Ovary (tissue), 9 donors: Measurements from ENCODE around the gene MRPL58. TPM values are rescaled to one million over a fixed set of nuclear protein-coding genes. Genes with fewer than 3 reads are reported as not detected.
"Not testable (repeated sequence)": the region's sequence is repeated elsewhere in the genome, so short reads cannot be mapped to it uniquely, and the experiment has no call there.

Source experiments
- DNase-seq, 5 donors: peaks; one replicate each; pipeline ENCODE4 v3.0.0-alpha.2; 2019 to 2020
- H3K27ac ChIP-seq, 2 donors: fragments of 200-600 bp; one replicate each; pipeline versions ENCODE4 v1.5.1 to v1.8.0; 2019 to 2022
- H3K27me3 ChIP-seq: fragments of 200-600 bp; one replicate; pipeline ENCODE4 v1.8.0; 2022
- H3K36me3 ChIP-seq: fragments of 200-600 bp; sonication (generic); one replicate; pipeline ENCODE4 v1.5.1; 2019
- H3K4me1 ChIP-seq: one replicate; pipeline ENCODE4 v1.8.1; 2013; ENCODE audit warnings: mild to moderate bottlenecking, moderate library complexity; ENCODE audit not compliant: insufficient read depth
- H3K4me3 ChIP-seq: fragments of 200-600 bp; sonication (generic); one replicate; pipeline ENCODE4 v1.5.1; 2017
- H3K9me3 ChIP-seq, 2 donors: fragments of 200-600 bp in 1 of 2; sonication (generic) in 1 of 2; one replicate each; pipeline versions ENCODE4 v1.5.1 to v1.8.1; 2013 to 2019; ENCODE audit warnings: mild to moderate bottlenecking in 1 of 2, moderate library complexity in 1 of 2
- EP300 ChIP-seq: sonication (generic); formaldehyde crosslinking; IDR thresholded peaks from one replicate; pipeline ENCODE4 v1.6.1; 2017; ENCODE audit warnings: antibody characterized with exemption
- POLR2A ChIP-seq: fragments of 450-650 bp; IDR thresholded peaks from one replicate; pipeline ENCODE4 v1.6.1; 2017; ENCODE audit warnings: antibody characterized with exemption, mild to moderate bottlenecking, moderate library complexity
- WGBS, 3 donors: extraction: QIAGEN DNeasy Blood & Tissue Kit in 1 of 3; methylation state at CpG; one replicate each; pipeline versions ENCODE4 v1.1.5 to v1.1.7; 2013 to 2017; 5-methylcytosine and 5-hydroxymethylcytosine counted together
- intact Hi-C, 4 donors: fragments of 100-400 bp; cut with DNase I; formaldehyde crosslinking; loops; one replicate each; pipeline versions ENCODE4 v1.11.0 to v1.15.1; 2022 to 2023
- polyA plus RNA-seq, 2 donors: library from polyadenylated mRNA; stranded (reverse); fragments of 200-250 nt in 1 of 2; fragments of 350-450 nt in 1 of 2; fragmentation: Illumina TruSeq in 1 of 2; extraction: RNeasy Lipid Tissue Mini Kit (QIAGEN cat#74804) in 1 of 2; gene quantifications; one replicate each; pipeline ENCODE4 v1.2.3, GENCODE V29; 2013 to 2014
- total RNA-seq, 7 donors: library from RNA; depleted of rRNA in 2 of 7; stranded (reverse); fragments of >200 nt in 2 of 7; fragmentation: NEBNext Ultra II Directional in 3 of 7; extraction: Animal tissue kit (Norgen Biotek cat#: 25700) in 3 of 7; gene quantifications; one replicate each; pipeline versions ENCODE4 v1.1.0 to v1.2.4, GENCODE V29; 2016 to 2023
- TF ChIP-seq, protein P1 (sequence below), 3 donors: fragments of 450-650 bp in 2 of 3; fragments of 200-600 bp in 1 of 3; IDR thresholded peaks; one replicate each; pipeline versions ENCODE4 v1.5.1 to v1.8.0; 2016 to 2022; ENCODE audit warnings: antibody characterized with exemption in 3 of 3, mild to moderate bottlenecking in 1 of 3
- donor health status: DM: no; HTN: no; CAD: no; lungs with moderate emphysema.
- donor health status: DM: no; HTN: no; CAD: no.
- donor health status: Bipolar disorder and iron deficiency.
- donor health status: DM: yes; HTN: yes; CAD: no.
- donor health status: DM: no; HTN: no; CAD: no.
- donor health status: DM: yes; HTN: yes; CAD: no.

Gene MRPL58
- total and polyA plus RNA-seq, 9 donors: 17.9 to 40.6 (median 24.3) TPM

DNA sequence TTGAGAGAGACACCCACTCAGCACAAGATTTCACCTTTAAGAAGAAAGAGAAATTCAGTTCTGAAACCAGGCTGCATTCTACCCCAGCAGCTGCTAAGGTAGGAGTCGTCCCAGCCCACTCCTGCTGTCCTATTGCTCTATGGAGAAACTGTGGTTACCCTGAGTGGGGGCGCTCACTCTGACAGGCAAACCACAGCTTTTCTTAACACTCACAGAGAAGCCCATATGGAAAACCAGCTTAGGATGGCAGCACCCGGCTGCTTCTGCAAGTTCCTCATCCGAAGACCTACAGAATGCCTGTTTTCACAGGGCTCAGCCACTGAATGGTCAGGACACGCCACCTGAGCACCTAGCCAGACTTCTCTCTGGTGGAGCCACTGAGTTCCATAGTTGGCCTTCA lies 26.8 kb downstream of the MRPL58 start:
- no peaks in the 10 kb centered on the region for H3K27me3 ChIP-seq
- no peaks in the 10 kb centered on the region for H3K9me3 ChIP-seq
- intact Hi-C loops: loop anchor here in 1 of 4 donors (10.0 kb wide), 1 partner anchor 54 kb away; the partner anchor contains the start of gene CDR2L
- WGBS, 3 donors: 78 to 92% (median 89%) methylated on average over 5 of the region's 5 CpGs
- TF ChIP-seq EP300: no peak
- TF ChIP-seq POLR2A: no peak
- TF ChIP-seq, protein P1, sequence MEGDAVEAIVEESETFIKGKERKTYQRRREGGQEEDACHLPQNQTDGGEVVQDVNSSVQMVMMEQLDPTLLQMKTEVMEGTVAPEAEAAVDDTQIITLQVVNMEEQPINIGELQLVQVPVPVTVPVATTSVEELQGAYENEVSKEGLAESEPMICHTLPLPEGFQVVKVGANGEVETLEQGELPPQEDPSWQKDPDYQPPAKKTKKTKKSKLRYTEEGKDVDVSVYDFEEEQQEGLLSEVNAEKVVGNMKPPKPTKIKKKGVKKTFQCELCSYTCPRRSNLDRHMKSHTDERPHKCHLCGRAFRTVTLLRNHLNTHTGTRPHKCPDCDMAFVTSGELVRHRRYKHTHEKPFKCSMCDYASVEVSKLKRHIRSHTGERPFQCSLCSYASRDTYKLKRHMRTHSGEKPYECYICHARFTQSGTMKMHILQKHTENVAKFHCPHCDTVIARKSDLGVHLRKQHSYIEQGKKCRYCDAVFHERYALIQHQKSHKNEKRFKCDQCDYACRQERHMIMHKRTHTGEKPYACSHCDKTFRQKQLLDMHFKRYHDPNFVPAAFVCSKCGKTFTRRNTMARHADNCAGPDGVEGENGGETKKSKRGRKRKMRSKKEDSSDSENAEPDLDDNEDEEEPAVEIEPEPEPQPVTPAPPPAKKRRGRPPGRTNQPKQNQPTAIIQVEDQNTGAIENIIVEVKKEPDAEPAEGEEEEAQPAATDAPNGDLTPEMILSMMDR (IDR thresholded peaks at IDR 0.05): no peak
- no peak overlapping the region for H3K27ac ChIP-seq
- no peak for DNase-seq
- H3K4me3 ChIP-seq: no peak overlapping the region
- H3K36me3 ChIP-seq: no peaks in the 10 kb centered on the region
- peaks cover 2% of the 10 kb centered on the region for H3K4me1 ChIP-seq

DNA sequence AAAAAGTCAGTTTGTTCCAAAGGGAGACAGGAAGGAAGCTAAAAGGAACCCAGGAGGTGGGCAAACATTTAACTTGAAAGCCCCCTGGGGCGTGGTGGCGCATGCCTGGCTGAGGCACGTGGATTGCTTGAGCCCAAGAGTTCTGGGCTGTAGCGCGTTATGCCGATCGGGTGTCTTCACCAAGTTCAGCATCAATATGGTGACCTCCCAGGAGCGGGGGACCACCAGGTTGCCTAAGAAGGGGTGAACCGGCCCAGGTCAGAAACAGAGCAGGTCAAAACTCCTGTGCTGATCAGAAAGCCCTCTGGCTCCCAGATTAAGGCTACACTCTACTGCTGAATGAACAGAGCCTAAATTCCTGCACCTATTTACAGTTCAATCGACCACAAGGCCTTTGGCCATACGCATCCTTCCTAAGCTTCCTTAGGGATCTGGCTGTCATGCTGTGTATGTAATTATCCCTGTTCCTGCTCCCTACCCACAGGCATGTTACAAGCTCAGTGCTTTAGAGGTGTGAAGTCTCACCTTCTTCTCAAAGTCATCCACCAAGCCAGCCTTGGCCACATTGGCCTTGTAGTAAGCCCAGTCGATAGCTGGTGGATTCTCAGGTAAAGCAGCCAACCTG lies 29.3 kb downstream of the MRPL58 start:
- intact Hi-C loops: no loop called here
- WGBS, 3 donors: 81 to 87% (median 82%) methylated on average over 11 to 12 of the region's 12 CpGs
- H3K4me3 ChIP-seq: no peak overlapping the region
- DNase-seq: no peak
- H3K36me3 ChIP-seq: no peaks in the 10 kb centered on the region
- no peak overlapping the region for H3K27ac ChIP-seq
- TF ChIP-seq EP300 (no peak), POLR2A (no peak)
- TF ChIP-seq, protein P1 (IDR thresholded peaks at IDR 0.05): no peak
- no peaks in the 10 kb centered on the region for H3K27me3 ChIP-seq
- no peaks in the 10 kb centered on the region for H3K9me3 ChIP-seq
- H3K4me1 ChIP-seq: no peaks in the 10 kb centered on the region

DNA sequence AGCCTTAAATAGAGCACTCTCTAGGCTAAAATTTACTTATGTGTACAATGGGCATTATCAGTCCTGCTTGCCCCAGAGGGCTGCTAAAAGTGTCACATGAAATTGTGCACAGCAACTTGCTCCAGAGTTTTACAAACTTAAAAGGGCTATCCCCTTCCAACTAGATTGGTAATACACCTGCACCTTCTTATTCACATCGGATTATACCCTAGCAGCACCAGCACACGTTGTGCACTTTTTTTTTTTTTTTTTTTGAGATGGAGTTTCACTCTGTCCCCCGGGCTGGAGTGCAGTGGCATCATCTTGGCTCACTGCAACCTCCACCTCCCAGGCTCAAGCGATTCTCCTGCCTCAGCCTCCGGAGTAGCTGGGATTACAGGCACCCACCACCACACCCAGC lies 31.3 kb downstream of the MRPL58 start:
- intact Hi-C loops: not testable (repeated sequence)
- WGBS, 3 donors: 57 to 67% (median 59%) methylated on average over 5 of the region's 5 CpGs

DNA sequence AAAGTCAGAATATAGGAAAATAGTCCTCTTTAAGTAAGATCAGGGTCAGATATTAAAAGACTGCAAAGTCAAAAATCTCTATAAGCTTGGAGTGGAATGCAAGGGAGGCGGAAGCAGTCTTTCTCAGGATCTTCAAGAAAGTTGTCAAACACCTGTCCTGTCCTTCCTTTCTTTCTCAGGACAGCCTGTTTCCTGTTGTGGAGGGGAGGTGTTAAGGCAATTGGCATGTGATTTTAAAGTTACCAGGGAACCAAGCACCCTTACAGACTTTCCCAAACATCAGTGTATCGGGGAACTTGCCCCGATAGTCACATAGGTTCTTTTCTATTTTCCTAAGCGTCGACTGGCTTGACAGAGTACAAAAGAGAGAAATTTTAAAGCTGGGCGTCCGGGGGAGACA lies 32.2 kb downstream of the MRPL58 start:
- no peaks in the 10 kb centered on the region for H3K36me3 ChIP-seq
- 71 to 75% (median 74%) methylated on average over 7 of the region's 7 CpGs for WGBS, 3 donors
- peaks cover 2% of the 10 kb centered on the region for H3K4me1 ChIP-seq
- no peak for DNase-seq
- no peak overlapping the region for H3K27ac ChIP-seq
- TF ChIP-seq POLR2A: no peak
- TF ChIP-seq EP300: no peak
- TF ChIP-seq, protein P1 (IDR thresholded peaks at IDR 0.05): no peak
- no peaks in the 10 kb centered on the region for H3K27me3 ChIP-seq
- no peaks in the 10 kb centered on the region for H3K9me3 ChIP-seq
- intact Hi-C loops: no loop called here
- no peak overlapping the region for H3K4me3 ChIP-seq

More for the DNA sequence above, 31.3 kb downstream of the MRPL58 start:
- not testable (repeated sequence) for H3K27ac ChIP-seq, H3K4me3 ChIP-seq, H3K36me3 ChIP-seq, H3K27me3 ChIP-seq, H3K4me1 ChIP-seq, H3K9me3 ChIP-seq, DNase-seq

DNA sequence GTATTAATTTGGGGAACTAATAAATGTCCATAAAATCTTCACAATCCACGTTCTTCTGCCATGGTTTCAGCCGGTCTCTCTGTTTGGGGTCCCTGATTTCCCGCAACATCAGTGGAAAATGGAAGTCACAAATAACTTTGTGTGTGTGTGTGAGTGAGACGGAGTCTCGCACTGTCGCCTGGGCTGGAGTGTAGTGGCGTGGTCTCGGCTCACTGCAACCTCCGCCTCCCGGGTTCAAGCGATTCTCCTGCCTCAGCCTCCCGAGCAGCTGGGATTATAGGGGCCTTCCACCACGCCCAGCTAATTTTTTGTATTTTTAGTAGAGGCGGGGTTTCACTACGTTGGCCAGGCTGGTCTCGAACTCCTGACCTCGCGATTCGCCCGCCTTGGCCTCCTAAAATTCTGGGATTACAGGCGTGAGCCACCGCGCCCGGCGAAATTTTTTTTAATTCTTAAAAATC lies 33.5 kb downstream of the MRPL58 start:
- WGBS, 3 donors: 15 to 19% (median 18%) methylated on average over 25 of the region's 25 CpGs
- H3K4me3 ChIP-seq: peak overlapping the region; percentile 97
- H3K27me3 ChIP-seq, H3K9me3 ChIP-seq, H3K36me3 ChIP-seq, H3K4me1 ChIP-seq, intact Hi-C loops, H3K27ac ChIP-seq: not testable (repeated sequence)
- DNase-seq: peak in 2 of 5 donors; percentile 46 to 53
